H1 (cell line): ENCODE measurements around the gene OR10P1. TPM values are rescaled to one million over a fixed set of nuclear protein-coding genes. Genes with fewer than 3 reads are reported as not detected.

Experiments
- ATF2 ChIP-seq: IDR thresholded peaks from 2 replicates; pipeline ENCODE4 v1.6.1; 2012; ENCODE audit warnings: low read length, inconsistent platforms
- CBX8 ChIP-seq: fragments of 300-800, 300-1000 bp; sonication (generic); IDR thresholded peaks from 2 replicates; pipeline ENCODE4 v1.7.1; 2016; ENCODE audit warnings: low read depth, low read length, borderline replicate concordance
- CEBPB ChIP-seq: IDR thresholded peaks from 2 replicates; pipeline ENCODE4 v1.6.1; 2012; ENCODE audit warnings: low read depth, low read length
- GABPA ChIP-seq: IDR thresholded peaks from 2 replicates; pipeline ENCODE4 v1.6.1; 2011; ENCODE audit warnings: mild to moderate bottlenecking, low read length, moderate library complexity, borderline replicate concordance; ENCODE audit not compliant: insufficient read depth
- KDM5A ChIP-seq: fragments of 200-600 bp; IDR thresholded peaks from 2 replicates; pipeline ENCODE4 v1.7.1; 2012; ENCODE audit warnings: mild to moderate bottlenecking, low read length, inconsistent platforms, mixed read lengths
- polyA plus RNA-seq, 7 experiments: library from polyadenylated mRNA; depleted of rRNA in 3 of 7; stranded (reverse) in 5 of 7; unstranded in 2 of 7; fragments of >200 nt in 5 of 7; fragments of 200-250 nt in 2 of 7; gene quantifications; 1 replicate in 5 of 7; 2 replicates in 1 of 7; 4 replicates in 1 of 7; pipeline versions ENCODE4 v1.2.1 to v1.2.3, GENCODE V29; 2011 to 2013; ENCODE audit warnings: missing spikeins in 2 of 7, mixed read lengths in 2 of 7
- total RNA-seq: library from RNA; stranded (reverse); fragmentation: NEBNext Ultra II Directional; extraction: Animal tissue kit (Norgen Biotek cat#: 25700); gene quantifications from 2 replicates; pipeline ENCODE4 v1.2.1, GENCODE V29; 2021

Gene OR10P1
- total and polyA plus RNA-seq, 2 of the 8 experiments (the other 6 are each of a cell fraction or from before 2014, with no cell fraction given), result not detected

GRCh38 chr12:55607821-55608594, 28.7 kb upstream of the OR10P1 start (continued):
- TF ChIP-seq GABPA (no peak), CEBPB (no peak), ATF2 (no peak), CBX8 (no peak), KDM5A (no peak)
